ENCODE results near the gene CCDC24.

DNA sequence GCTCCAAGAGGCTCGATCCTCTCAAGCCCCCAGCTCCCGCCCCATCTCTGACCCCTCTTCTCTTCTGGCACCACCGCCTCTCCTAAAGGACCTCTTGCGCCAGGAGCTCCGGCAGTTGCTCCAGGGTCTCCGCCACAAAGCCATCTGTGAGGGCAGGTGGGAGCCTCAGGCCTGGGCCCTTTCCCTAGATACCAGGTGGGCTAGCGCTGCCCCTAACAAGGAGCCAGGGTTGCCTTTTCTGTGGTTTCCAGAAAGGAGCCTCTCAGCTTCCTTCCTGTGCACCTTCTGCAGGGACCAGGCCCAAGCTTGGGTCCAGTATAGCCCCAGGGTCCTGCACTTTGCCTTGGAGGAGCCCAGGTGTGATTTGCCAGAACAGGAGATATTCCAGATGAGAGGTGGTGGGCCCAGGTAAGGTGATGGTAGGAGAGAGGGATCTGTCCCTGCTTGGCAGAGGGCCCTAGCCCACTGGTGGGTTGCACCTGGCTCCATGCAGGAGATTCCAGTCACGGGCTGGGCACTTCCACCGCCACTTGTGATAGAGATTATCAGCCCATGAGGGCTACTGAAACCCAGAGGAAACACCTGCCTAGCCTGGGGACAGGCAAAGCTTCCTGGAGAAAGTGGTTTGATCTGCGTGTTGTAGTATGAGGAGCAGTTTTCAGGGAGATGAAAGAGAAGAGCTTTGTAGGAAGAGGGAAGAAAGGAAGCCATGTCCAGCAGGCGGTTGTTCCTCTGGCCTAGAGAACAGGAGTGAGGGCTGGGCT is 1.0 kb downstream of the CCDC24 start:
- TF ChIP-seq POLR2A (IDR thresholded peaks at IDR 0.05; ENCODE audit: low read length) (no peak), POLR2AphosphoS2 (conservative IDR thresholded peaks at IDR 0.05; ENCODE audit: low read length) (no peak), BCL3 (IDR thresholded peaks at IDR 0.05) (no peak), ZFP36 (IDR thresholded peaks at IDR 0.05; ENCODE audit: borderline replicate concordance, partially characterized antibody) (no peak), EHMT2 (IDR thresholded peaks at IDR 0.05; ENCODE audit: low read depth) (no peak), SMC3 (IDR thresholded peaks at IDR 0.05) (no peak)
- TF ChIP-seq, protein P1, sequence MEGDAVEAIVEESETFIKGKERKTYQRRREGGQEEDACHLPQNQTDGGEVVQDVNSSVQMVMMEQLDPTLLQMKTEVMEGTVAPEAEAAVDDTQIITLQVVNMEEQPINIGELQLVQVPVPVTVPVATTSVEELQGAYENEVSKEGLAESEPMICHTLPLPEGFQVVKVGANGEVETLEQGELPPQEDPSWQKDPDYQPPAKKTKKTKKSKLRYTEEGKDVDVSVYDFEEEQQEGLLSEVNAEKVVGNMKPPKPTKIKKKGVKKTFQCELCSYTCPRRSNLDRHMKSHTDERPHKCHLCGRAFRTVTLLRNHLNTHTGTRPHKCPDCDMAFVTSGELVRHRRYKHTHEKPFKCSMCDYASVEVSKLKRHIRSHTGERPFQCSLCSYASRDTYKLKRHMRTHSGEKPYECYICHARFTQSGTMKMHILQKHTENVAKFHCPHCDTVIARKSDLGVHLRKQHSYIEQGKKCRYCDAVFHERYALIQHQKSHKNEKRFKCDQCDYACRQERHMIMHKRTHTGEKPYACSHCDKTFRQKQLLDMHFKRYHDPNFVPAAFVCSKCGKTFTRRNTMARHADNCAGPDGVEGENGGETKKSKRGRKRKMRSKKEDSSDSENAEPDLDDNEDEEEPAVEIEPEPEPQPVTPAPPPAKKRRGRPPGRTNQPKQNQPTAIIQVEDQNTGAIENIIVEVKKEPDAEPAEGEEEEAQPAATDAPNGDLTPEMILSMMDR (IDR thresholded peaks at IDR 0.05), result no peak
- TF ChIP-seq, protein P2, sequence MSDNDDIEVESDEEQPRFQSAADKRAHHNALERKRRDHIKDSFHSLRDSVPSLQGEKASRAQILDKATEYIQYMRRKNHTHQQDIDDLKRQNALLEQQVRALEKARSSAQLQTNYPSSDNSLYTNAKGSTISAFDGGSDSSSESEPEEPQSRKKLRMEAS (IDR thresholded peaks at IDR 0.05), result no peak
